ENCODE results near the gene AMFR.

AMFR gene

GRCh38 chr16:56312028-56312300 lies 113.4 kb downstream of the AMFR start:
- H3K27ac ChIP-seq (ENCODE audit: low read depth, low read length) = no peak overlapping the region
- WGBS (ENCODE audit: extremely low coverage, insufficient coverage, insufficient read length) = no CpG with 5 or more reads among the region's 11 CpGs
- no peaks in the 10 kb centered on the region for H3K79me1 ChIP-seq (ENCODE audit: low read length)
- no peak overlapping the region for H3K9ac ChIP-seq (ENCODE audit: low read length)
- H3K14ac ChIP-seq (ENCODE audit: low read length) = no peak overlapping the region
- no peak overlapping the region for H3K18ac ChIP-seq (ENCODE audit: low read length)
- H3K9me3 ChIP-seq (ENCODE audit: insufficient read depth, low read depth, low read length) = no peaks in the 10 kb centered on the region
- DNase-seq = no peak
- no peak overlapping the region for H2BK5ac ChIP-seq (ENCODE audit: low read depth, low read length, poor library complexity)
- H4K12ac ChIP-seq (ENCODE audit: low read depth, low read length) = no peak overlapping the region
- no peaks in the 10 kb centered on the region for H3K36me3 ChIP-seq (ENCODE audit: control insufficient read depth in 1 of 2, insufficient read depth in 2 of 2, low read length in 2 of 2)
- H3K4me3 ChIP-seq (ENCODE audit: low read depth, low read length) = no peak overlapping the region
- no peak overlapping the region for H2AK5ac ChIP-seq (ENCODE audit: low read length)
- H3K4me1 ChIP-seq (ENCODE audit: control insufficient read depth in 1 of 2, insufficient read depth in 2 of 2, low read length in 2 of 2) = no peaks in the 10 kb centered on the region
- no peaks in the 10 kb centered on the region for H3K79me2 ChIP-seq (ENCODE audit: control insufficient read depth, insufficient read depth, low read length, poor library complexity)
- H2AFZ ChIP-seq (ENCODE audit: insufficient read depth, low read length, poor library complexity) = no peak overlapping the region
- no peak overlapping the region for H3K23ac ChIP-seq (ENCODE audit: low read length)
- no peak overlapping the region for H3K4ac ChIP-seq (ENCODE audit: low read depth, low read length)
- no peak overlapping the region for H4K8ac ChIP-seq (ENCODE audit: low read depth, low read length)
- no peak overlapping the region for H4K91ac ChIP-seq (ENCODE audit: low read depth, low read length)
- H3K27me3 ChIP-seq (ENCODE audit: insufficient read depth, low read length) = no peaks in the 10 kb centered on the region
- H2BK12ac ChIP-seq (ENCODE audit: low read length) = no peak overlapping the region
- H2BK120ac ChIP-seq (ENCODE audit: insufficient read depth, low read length, poor library complexity) = no peak overlapping the region
- no peak overlapping the region for H3K4me2 ChIP-seq (ENCODE audit: low read length)
